SK-N-MC (cell line): ENCODE data around the gene WASF3.

Experiments used
- DNase-seq: peaks from one replicate; pipeline ENCODE4 v3.0.0-alpha.2; 2011; ENCODE audit warnings: low read depth, low spot score
- H3K27ac ChIP-seq: fragments of 200-600 bp; sonication (generic); 2 replicates; pipeline ENCODE4 v1.5.1; 2016; ENCODE audit warnings: mixed run types
- H3K36me3 ChIP-seq: fragments of 200-600 bp; sonication (generic); 2 replicates; pipeline ENCODE4 v1.6.1; 2017; ENCODE audit warnings: antibody characterized with exemption, low read length, mixed read lengths; ENCODE audit not compliant: insufficient read depth
- H3K4me3 ChIP-seq: fragments of 200-600 bp; sonication (generic); 2 replicates; pipeline ENCODE4 v1.5.1; 2016
- H3K9ac ChIP-seq: fragments of 200-600 bp; sonication (generic); 2 replicates; pipeline ENCODE4 v1.8.0; 2017; ENCODE audit warnings: mixed run types, mixed read lengths; ENCODE audit not compliant: insufficient read length
- H3K9me3 ChIP-seq: fragments of 200-600 bp; sonication (generic); 2 replicates; pipeline ENCODE4 v1.6.1; 2017; ENCODE audit warnings: low read depth, mild to moderate bottlenecking, antibody characterized with exemption, low read length, moderate library complexity, mixed read lengths
- EZH2 ChIP-seq: fragments of 200-600 bp; sonication (generic); IDR thresholded peaks from one replicate; pipeline ENCODE4 v1.6.1; 2017; ENCODE audit warnings: antibody characterized with exemption
- FOXP2 ChIP-seq: optimal IDR thresholded peaks from 2 replicates; pipeline ENCODE3; 2011; ENCODE audit warnings: mild to moderate bottlenecking, moderate library complexity; ENCODE audit not compliant: insufficient read depth; ENCODE audit errors: extremely low read length, control extremely low read depth
- POLR2AphosphoS5 ChIP-seq: IDR thresholded peaks from 2 replicates; pipeline ENCODE4 v1.6.1; 2012; ENCODE audit warnings: mild to moderate bottlenecking, low read depth, low read length, borderline replicate concordance

WASF3 gene

DNA sequence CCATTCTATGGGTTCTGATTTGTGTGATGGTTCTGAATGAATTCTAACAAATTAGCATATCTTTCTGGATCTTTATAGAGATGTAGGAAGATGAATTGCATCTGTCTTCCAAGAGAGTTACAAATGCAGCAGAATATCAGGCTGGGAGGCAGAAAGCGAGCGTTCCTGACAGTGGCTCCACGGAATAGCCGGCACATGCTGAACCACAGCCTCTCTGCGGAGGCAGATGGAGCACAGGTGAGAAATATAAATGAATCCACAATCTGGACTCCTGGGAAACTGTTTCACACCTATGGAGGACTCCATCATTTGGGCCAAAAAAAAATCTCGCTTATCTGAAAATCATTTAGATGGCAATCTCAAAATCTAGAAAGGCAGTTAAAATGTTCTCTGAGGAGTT is 34.5 kb upstream of the WASF3 start:
- H3K27ac ChIP-seq = no peak overlapping the region
- no peaks in the 10 kb centered on the region for H3K9me3 ChIP-seq
- H3K36me3 ChIP-seq = no peaks in the 10 kb centered on the region
- TF ChIP-seq POLR2AphosphoS5 = no peak
- no peak for TF ChIP-seq EZH2
- no peak for TF ChIP-seq FOXP2
- no peak overlapping the region for H3K4me3 ChIP-seq
- no peak for DNase-seq
- H3K9ac ChIP-seq = no peak overlapping the region

DNA sequence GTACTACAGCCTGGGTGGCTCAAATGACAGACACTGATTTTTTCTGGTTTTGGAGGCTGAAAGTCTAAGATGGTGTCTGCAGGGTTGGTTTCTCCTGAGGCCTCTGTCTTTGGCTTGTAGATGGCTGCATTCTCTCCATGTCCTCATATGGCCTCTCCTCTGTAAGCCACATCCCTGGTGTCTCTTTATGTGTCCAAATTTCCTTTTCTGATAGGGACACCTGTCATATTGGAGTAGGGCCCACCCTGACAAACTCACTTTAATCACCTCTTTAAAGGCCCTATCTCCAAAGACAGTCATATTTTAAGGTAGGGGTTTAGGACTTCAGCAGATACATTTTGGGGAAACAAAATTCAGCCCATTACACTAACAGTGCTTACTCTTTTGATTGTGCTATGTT is 32.0 kb upstream of the WASF3 start:
- Histone ChIP-seq H3K27ac (no peak overlapping the region), H3K9ac (no peak overlapping the region), H3K36me3 (no peaks in the 10 kb centered on the region), H3K9me3 (no peaks in the 10 kb centered on the region), H3K4me3 (no peak overlapping the region)
- TF ChIP-seq FOXP2 (no peak), POLR2AphosphoS5 (no peak), EZH2 (no peak)
- no peak for DNase-seq

DNA sequence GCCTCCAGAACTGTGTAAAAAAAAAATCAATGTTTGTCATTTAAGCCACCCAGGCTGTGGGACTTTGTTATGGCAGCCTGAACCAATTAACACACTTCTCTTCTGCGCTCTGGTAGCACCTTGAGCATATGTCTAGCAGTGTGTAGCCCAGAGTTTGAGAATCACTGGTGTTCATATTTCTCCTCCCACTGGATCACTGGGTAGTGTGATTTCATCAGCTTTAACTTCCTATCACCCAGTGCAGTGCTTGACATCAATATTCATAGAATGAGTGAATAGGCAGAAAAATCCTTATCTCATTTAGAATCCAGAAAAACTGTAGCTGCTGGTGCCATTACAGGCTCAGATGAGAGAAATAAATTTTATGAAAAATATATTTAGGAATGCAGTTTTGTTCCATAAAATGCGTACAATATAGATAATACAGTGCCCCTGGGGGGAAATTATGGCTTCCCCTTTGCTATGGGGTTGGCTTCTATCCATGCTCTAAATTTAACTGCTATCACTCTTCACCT is 30.7 kb upstream of the WASF3 start:
- no peaks in the 10 kb centered on the region for H3K9me3 ChIP-seq
- H3K9ac ChIP-seq = no peak overlapping the region
- no peak overlapping the region for H3K27ac ChIP-seq
- H3K4me3 ChIP-seq = no peak overlapping the region
- no peak for TF ChIP-seq EZH2
- no peak for TF ChIP-seq POLR2AphosphoS5
- no peak for TF ChIP-seq FOXP2
- no peak for DNase-seq
- no peaks in the 10 kb centered on the region for H3K36me3 ChIP-seq

DNA sequence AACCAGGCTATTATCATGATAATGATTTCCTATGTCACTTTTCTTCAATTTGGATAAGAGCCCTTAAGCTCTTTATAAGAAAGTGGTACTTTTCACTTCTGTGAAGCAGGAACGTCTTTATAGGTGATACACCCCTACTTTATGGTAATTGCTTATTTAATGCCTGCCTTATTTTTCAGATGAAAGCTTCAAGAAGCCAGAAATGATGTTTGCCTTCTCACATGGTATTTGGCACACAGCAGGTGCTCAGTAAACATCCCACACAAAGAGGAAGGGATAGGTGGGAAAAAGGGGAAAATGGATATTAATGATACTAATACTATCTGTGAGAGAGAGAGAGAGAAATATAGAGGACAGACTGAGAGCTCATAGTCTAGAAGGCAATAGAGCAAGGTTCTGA is 29.0 kb upstream of the WASF3 start:
- no peak for DNase-seq
- Histone ChIP-seq H3K27ac (no peak overlapping the region), H3K9me3 (no peaks in the 10 kb centered on the region), H3K9ac (no peak overlapping the region), H3K4me3 (no peak overlapping the region), H3K36me3 (no peaks in the 10 kb centered on the region)
- TF ChIP-seq POLR2AphosphoS5 = no peak
- no peak for TF ChIP-seq FOXP2
- TF ChIP-seq EZH2 = no peak

DNA sequence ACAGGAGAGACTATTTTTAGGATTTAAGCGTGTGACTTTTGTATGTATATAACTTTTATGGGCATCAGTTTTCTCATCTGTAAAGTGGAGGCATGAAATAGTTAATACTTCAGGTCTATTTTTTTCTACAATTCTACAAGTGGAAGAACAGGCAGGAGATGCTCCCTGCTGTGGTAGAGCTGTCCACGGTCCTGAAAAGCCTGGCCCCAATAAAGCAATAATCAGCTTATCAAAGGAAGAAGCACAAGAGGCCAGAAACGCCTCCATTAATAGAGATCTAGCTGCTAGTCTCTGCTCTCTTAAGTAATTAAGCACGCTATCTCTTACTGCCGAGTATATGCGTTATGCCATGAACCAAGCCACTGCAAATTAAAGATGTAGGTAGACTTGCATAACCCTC is 28.0 kb upstream of the WASF3 start:
- Histone ChIP-seq H3K27ac (no peak overlapping the region), H3K9me3 (no peaks in the 10 kb centered on the region), H3K9ac (no peak overlapping the region), H3K4me3 (no peak overlapping the region), H3K36me3 (no peaks in the 10 kb centered on the region)
- DNase-seq = peak; percentile 42
- no peak for TF ChIP-seq EZH2
- TF ChIP-seq POLR2AphosphoS5 = no peak
- TF ChIP-seq FOXP2 = no peak

DNA sequence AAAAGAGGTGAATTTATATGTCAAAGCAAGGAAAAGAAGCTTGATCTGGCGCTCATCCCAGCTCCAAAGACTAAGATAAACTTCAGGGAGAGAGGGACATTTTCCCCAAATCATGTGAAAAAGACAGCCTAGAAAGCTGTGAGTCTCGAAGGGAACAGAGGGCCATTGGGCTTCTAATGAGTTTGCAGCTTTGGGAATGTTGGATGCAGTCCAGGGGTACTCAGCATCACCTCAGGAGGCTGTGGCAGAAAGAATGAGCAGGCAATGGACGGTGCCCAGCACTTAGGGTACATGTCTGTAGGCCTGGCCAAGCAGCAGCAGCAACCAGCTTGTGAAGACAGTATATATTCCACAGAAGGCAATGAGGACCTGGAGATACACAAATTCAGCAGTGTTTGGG is 25.7 kb upstream of the WASF3 start:
- H3K36me3 ChIP-seq = no peaks in the 10 kb centered on the region
- H3K4me3 ChIP-seq = no peak overlapping the region
- no peak overlapping the region for H3K27ac ChIP-seq
- H3K9ac ChIP-seq = no peak overlapping the region
- H3K9me3 ChIP-seq = no peaks in the 10 kb centered on the region
- TF ChIP-seq EZH2 (no peak), FOXP2 (no peak), POLR2AphosphoS5 (no peak)
- DNase-seq = no peak

DNA sequence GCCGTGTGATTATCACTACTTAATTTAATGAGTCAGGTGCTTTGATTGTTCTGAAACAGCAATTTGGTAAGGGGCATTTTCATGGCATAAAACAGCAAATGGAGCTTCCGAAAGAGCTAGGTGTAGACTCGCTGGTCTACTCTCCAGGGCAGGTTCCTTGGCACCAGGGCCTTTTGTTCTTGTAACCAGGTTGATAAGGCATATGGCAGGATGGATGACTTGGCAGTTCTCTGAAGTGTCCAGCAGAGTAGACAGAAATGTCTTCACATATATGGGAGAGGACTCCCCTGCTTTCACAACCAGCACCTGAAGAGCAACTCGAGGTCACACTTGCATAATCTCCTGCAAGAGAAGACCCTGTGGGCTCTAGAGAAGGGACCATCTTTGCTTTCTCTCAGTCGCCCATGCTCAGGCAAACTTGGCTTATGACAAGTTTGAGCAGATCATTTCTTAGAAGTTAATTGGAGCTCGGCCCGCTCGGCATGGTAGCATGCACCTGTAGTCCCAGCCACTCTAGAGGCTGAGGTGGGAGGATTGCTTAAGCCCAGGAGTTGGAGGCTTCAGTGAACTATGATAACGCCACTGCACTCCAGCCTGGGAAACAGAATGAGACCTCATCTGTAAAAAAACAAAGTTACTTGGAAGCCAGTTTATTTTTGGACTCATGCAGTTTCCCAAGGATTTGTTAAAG is 23.3 kb upstream of the WASF3 start:
- Histone ChIP-seq H3K4me3 (no peak overlapping the region), H3K36me3 (no peaks in the 10 kb centered on the region), H3K9me3 (no peaks in the 10 kb centered on the region), H3K9ac (no peak overlapping the region), H3K27ac (no peak overlapping the region)
- no peak for TF ChIP-seq POLR2AphosphoS5
- TF ChIP-seq EZH2 = no peak
- TF ChIP-seq FOXP2 = no peak
- no peak for DNase-seq

DNA sequence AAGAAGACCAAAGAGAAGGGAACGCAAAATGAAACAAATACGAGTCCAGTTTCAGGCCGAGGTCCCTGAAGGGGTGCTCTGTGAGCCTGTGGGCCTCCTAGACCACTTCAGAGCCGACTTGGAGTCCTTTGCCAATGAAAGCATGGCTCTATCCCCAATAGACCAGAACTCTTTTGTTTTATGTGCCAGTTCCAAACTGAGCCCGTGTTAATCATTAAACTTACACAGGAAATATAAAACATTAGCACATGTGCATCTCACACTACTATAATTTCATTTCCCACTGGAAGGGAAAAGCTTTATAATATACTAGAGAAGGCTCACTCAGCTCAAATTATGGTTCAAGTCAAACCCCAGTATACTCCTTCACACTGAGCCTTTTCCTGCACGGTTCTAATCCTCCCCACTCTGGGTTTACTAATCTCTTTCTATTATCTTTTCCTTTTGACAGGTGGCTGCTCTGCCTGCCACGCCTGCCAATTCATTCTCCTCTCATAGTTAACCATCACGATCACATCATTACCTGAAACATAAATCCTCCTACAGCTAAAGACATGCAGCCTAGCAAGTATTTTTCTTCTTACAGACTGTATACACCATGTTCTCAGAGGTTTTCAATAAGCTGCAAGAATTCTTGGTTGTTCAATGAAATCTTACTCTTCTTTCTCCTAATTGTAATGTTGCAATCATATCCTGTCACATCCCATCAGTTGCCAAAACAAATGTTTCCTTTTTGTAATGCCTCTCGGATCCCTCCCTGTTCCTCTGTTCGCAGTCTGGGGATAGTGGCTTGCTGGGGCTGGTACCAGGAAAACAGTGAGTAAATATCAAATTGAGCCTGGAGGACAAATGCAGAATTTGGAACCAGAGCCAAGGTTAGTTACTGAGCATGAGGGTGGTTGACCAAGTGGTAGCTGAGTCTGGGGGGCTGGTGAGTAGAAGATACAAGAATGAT is 18.8 kb upstream of the WASF3 start:
- Histone ChIP-seq H3K27ac (no peak overlapping the region), H3K4me3 (no peak overlapping the region), H3K9me3 (no peaks in the 10 kb centered on the region), H3K9ac (no peak overlapping the region), H3K36me3 (no peaks in the 10 kb centered on the region)
- TF ChIP-seq EZH2 = no peak
- DNase-seq = no peak
